Right cardiac atrium (tissue), 5 donors: ENCODE measurements around the gene XAGE2. TPM values are rescaled to one million over a fixed set of nuclear protein-coding genes. Genes with fewer than 3 reads are reported as not detected.
"Not testable (repeated sequence)": the region's sequence is repeated elsewhere in the genome, so short reads cannot be mapped to it uniquely, and the experiment has no call there.

Source experiments
- ATAC-seq, 2 donors: fragments of 200-7000 bp; cut with Tn5 transposase; one replicate each; pipeline versions ENCODE4 v1.8.0 to v1.9.1; 2020; ENCODE audit warnings: moderate library complexity in 2 of 2, mild to moderate bottlenecking in 1 of 2
- DNase-seq, 3 donors: peaks; one replicate each; pipeline ENCODE4 v3.0.0-alpha.2; 2020
- H3K27ac ChIP-seq: one replicate; pipeline ENCODE4 v1.5.1; 2013; ENCODE audit warnings: mild to moderate bottlenecking, low read length, control low read depth, moderate library complexity
- H3K27me3 ChIP-seq: one replicate; pipeline ENCODE4 v1.6.1; 2013; ENCODE audit not compliant: control insufficient read depth, insufficient read depth
- H3K4me1 ChIP-seq: one replicate; pipeline ENCODE4 v1.6.1; 2013; ENCODE audit warnings: low read length; ENCODE audit not compliant: control insufficient read depth, insufficient read depth
- H3K4me3 ChIP-seq: one replicate; pipeline ENCODE4 v1.5.1; 2013; ENCODE audit warnings: low read length, control low read depth
- H3K9me3 ChIP-seq: one replicate; pipeline ENCODE4 v1.6.1; 2013; ENCODE audit warnings: low read length; ENCODE audit not compliant: control insufficient read depth
- WGBS: extraction: QIAGEN DNeasy Blood & Tissue Kit; methylation state at CpG from one replicate; pipeline ENCODE4 v1.1.7; 2013; 5-methylcytosine and 5-hydroxymethylcytosine counted together
- intact Hi-C, 4 donors: fragments of 100-400 bp; cut with DNase I; formaldehyde crosslinking; loops; one replicate each; pipeline versions ENCODE4 v1.11.0 to v1.14.0; 2022 to 2023
- long read RNA-seq, 4 donors: library from polyadenylated mRNA; unstranded; transcript quantifications; one replicate each; pipeline ENCODE4 v2.0.0, GENCODE V29; 2020 to 2021
- polyA plus RNA-seq: library from polyadenylated mRNA; stranded (reverse); fragments of 200-250 nt; gene quantifications from one replicate; pipeline ENCODE4 v1.2.3, GENCODE V29; 2013
- total RNA-seq, 4 donors: library from RNA; stranded (reverse); fragmentation: NEBNext Ultra II Directional; extraction: Animal tissue kit (Norgen Biotek cat#: 25700); gene quantifications; one replicate each; pipeline ENCODE4 v1.2.1, GENCODE V29; 2021
- donor health status: healthy with polysubstance abuse.
- donor health status: DM: no; HTN: yes; CAD: no.
- donor health status: DM: no; HTN: no; CAD: no.
- donor health status: DM: no; HTN: yes; CAD: no; lungs with severe emphysema.
- donor health status: DM: yes; HTN: yes; CAD: no.

The XAGE2 gene
- total RNA-seq (not detected), polyA plus RNA-seq (not detected)
- long read RNA-seq, donor 1, result 0 reads
- long read RNA-seq, donor 2, result 0 reads
- long read RNA-seq, donor 3, result 0 reads
- long read RNA-seq, donor 4, result 0 reads

GRCh38 chrX:52368368-52369055 lies at the start of gene XAGE2:
Gene XAGE2 (plus strand): TSS chrX:52369021. CDS start chrX:52370015, 994 bp downstream.
- H3K27ac ChIP-seq, result no peak within 1 kb of the TSS
- no peak for ATAC-seq
- intact Hi-C loops, result no loop called here
- no peaks in the 10 kb centered on the region for H3K4me1 ChIP-seq
- H3K9me3 ChIP-seq, result no peaks in the 10 kb centered on the region
- 82% methylated on average over 19 of the region's 19 CpGs for WGBS
- no peaks in the 10 kb centered on the region for H3K27me3 ChIP-seq
- H3K4me3 ChIP-seq, result no peak within 1 kb of the TSS
- no peak for DNase-seq

DNA sequence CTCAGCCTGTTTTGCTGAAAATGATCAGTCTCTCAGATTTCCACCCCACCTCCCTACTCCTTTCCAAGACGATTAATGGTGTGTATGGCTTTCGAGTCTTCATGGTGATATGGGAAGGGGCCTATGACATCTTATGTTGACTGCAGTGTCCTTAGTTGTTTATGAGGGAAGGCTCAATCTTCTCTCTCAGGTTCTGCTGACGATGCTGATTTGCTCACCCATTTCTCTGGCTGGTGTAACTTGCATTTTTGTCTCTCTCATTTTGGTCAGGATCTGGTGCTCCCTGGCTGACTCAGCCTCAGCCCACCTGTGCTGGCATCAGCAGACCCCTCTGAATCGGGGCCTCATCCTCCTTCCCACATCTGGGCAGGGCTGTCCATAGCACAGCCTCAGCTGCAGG lies 31.4 kb upstream of the XAGE2 start:
- no peak for ATAC-seq
- DNase-seq, result no peak
- H3K4me1 ChIP-seq, result no peaks in the 10 kb centered on the region
- H3K4me3 ChIP-seq, result no peak overlapping the region
- WGBS, result 76% methylated on average over 4 of the region's 4 CpGs
- no peak overlapping the region for H3K27ac ChIP-seq
- H3K9me3 ChIP-seq, result no peaks in the 10 kb centered on the region
- intact Hi-C loops, result no loop called here
- H3K27me3 ChIP-seq, result no peaks in the 10 kb centered on the region

- Histone ChIP-seq H3K4me1 (no peaks in the 10 kb centered on the region), H3K9me3 (no peaks in the 10 kb centered on the region), H3K4me3 (no peak overlapping the region), H3K27ac (no peak overlapping the region), H3K27me3 (no peaks in the 10 kb centered on the region)
- DNase-seq, result no peak
- intact Hi-C loops, result no loop called here
- no peak for ATAC-seq
Measured at GRCh38 chrX:52341493-52341892, 27.3 kb upstream of the XAGE2 start.

DNA sequence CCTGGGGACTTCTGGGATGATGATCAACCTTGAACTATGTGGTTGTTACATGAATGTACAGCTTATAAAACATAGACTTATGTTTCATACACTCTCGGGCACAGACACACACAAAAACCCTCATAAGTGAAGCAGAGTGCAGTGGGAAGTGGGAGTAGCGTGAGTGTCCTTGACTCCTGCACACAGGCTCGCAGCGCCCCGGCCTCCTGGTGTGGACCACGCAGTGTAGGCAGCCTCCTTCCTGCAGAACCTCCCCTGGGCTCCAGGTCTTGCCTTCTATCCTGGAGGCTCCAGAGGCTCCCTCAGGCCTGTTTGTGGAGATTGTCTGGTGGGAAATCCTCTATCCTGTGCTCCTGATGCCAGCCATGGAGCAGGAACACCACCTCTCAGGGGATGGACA lies 25.7 kb upstream of the XAGE2 start:
- ATAC-seq, intact Hi-C loops, H3K27ac ChIP-seq, DNase-seq, H3K4me1 ChIP-seq, H3K4me3 ChIP-seq, H3K9me3 ChIP-seq, H3K27me3 ChIP-seq: not testable (repeated sequence)
- 81% methylated on average over 6 of the region's 6 CpGs for WGBS

DNA sequence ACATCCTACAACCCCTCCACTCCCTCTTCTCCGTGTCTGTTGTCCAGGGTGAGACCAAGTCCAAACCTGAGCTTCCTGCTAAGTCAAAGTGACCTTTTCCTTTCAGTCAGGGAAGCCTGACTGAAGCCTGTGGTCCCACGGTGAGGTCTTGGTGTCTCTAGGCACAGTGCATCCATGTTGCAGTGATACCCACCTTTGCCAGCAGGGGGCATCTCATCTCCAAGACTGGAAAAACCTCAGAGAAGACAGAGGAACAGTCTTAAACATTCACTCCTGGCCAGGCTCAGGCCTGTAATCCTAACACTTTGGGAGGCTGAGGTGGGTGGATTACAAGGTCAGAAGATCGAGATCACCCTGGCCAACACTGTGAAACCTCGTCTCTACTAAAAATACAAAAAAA lies 23.4 kb upstream of the XAGE2 start:
- H3K4me1 ChIP-seq, H3K4me3 ChIP-seq, intact Hi-C loops, ATAC-seq, H3K9me3 ChIP-seq, H3K27ac ChIP-seq, H3K27me3 ChIP-seq: not testable (repeated sequence)
- peak in 1 of 3 donors; percentile 29 for DNase-seq
- 25% methylated on average over 4 of the region's 4 CpGs for WGBS

- H3K27ac ChIP-seq, result no peak overlapping the region
- H3K4me3 ChIP-seq, result no peak overlapping the region
- 83% methylated on average over 8 of the region's 8 CpGs for WGBS
- ATAC-seq, result no peak
- DNase-seq, result no peak
- intact Hi-C loops, result no loop called here
- no peaks in the 10 kb centered on the region for H3K4me1 ChIP-seq
- no peaks in the 10 kb centered on the region for H3K9me3 ChIP-seq
- no peaks in the 10 kb centered on the region for H3K27me3 ChIP-seq
Measured at GRCh38 chrX:52346174-52347165, 22.4 kb upstream of the XAGE2 start.

GRCh38 chrX:52349681-52350080 lies 19.1 kb upstream of the XAGE2 start:
- WGBS, result 85% methylated on average over 6 of the region's 6 CpGs
- Histone ChIP-seq H3K9me3 (no peaks in the 10 kb centered on the region), H3K4me1 (no peaks in the 10 kb centered on the region), H3K27ac (no peak overlapping the region), H3K4me3 (no peak overlapping the region), H3K27me3 (no peaks in the 10 kb centered on the region)
- intact Hi-C loops, result no loop called here
- ATAC-seq (no peak), DNase-seq (no peak)

GRCh38 chrX:52352551-52352950 lies 16.3 kb upstream of the XAGE2 start:
- WGBS, result 77% methylated on average over 1 of the region's 1 CpG
- intact Hi-C loops, result no loop called here
- no peak overlapping the region for H3K27ac ChIP-seq

GRCh38 chrX:52353838-52354237 lies 15.0 kb upstream of the XAGE2 start:
- Histone ChIP-seq H3K27ac (no peak overlapping the region), H3K27me3 (no peaks in the 10 kb centered on the region), H3K4me3 (no peak overlapping the region), H3K9me3 (no peaks in the 10 kb centered on the region), H3K4me1 (no peaks in the 10 kb centered on the region)
- intact Hi-C loops, result no loop called here
- ATAC-seq (no peak), DNase-seq (no peak)

More at GRCh38 chrX:52352551-52352950, 16.3 kb upstream of the XAGE2 start:
- ATAC-seq (no peak), DNase-seq (no peak)
- H3K27me3 ChIP-seq, result no peaks in the 10 kb centered on the region
- no peaks in the 10 kb centered on the region for H3K4me1 ChIP-seq
- no peaks in the 10 kb centered on the region for H3K9me3 ChIP-seq
- no peak overlapping the region for H3K4me3 ChIP-seq

DNA sequence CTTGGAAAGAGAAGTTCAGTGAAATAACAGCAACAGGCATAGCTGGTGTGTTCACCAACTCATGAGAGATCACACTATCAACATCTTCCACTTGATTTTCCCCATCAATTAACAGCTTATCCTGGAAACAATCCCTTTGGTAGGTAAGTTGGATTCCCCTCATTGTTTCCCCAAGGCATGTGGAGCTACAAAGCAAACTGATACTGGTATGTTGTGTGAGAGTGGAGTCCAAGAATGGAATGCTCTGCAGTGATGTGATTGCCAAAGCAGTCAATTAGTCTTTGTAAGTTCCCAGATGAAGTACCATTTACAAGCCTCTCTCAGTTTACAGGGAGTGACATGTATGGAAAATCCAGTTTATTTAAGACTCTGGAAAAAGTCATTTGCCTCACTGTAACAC lies 13.7 kb upstream of the XAGE2 start:
- H3K4me1 ChIP-seq, result no peaks in the 10 kb centered on the region
- no peak overlapping the region for H3K4me3 ChIP-seq
- intact Hi-C loops, result no loop called here
- DNase-seq, result no peak
- ATAC-seq, result no peak
- no peak overlapping the region for H3K27ac ChIP-seq
- no peaks in the 10 kb centered on the region for H3K27me3 ChIP-seq
- no peaks in the 10 kb centered on the region for H3K9me3 ChIP-seq

DNA sequence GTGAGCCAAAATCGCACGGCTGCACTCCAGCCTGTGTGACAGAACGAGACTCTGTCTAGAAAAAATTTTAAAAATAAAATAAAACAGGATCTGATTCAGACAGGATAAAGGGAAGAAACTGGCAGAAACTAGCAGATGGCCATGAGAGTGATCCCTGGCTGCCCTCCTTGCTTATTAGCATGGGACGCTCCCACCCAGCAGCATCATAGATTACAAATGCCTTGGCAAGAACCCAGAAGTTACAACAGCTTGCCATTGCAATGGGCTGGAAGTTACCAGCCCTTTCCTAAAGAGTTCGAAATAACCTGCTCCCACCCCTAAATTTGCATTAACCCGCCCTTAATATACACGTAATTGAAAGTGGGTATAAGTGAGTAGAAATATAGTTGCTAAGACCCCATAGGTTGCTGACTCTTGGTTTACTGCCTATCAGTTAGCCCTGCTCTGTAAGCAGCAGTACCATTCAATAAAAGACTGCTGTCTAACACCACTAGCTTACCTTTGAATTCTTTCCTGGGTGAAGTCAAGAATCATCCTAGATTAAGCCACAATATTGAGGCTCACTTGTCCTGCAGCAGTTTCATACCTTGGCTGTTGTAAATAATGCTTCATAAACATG lies 9.1 kb upstream of the XAGE2 start:
- ATAC-seq, result no peak
- Histone ChIP-seq H3K9me3 (no peaks in the 10 kb centered on the region), H3K27ac (no peak overlapping the region), H3K4me3 (no peak overlapping the region), H3K27me3 (no peaks in the 10 kb centered on the region), H3K4me1 (no peaks in the 10 kb centered on the region)
- 53% methylated on average over 7 of the region's 7 CpGs for WGBS
- intact Hi-C loops, result no loop called here
- peak in 1 of 3 donors; percentile 39 for DNase-seq
